WERI-Rb-1 (cell line): ENCODE measurements around the gene ZNF33B.
"Not testable (repeated sequence)": the region's sequence is repeated elsewhere in the genome, so short reads cannot be mapped to it uniquely, and the experiment has no call there.

Experiments used
- DNase-seq: peaks from one replicate; pipeline ENCODE4 v3.0.0-alpha.2; 2020
- H3K27ac ChIP-seq: fragments of 250-450 bp; sonication (Bioruptor Pico); 2 replicates; pipeline ENCODE4 v1.5.1; 2020; ENCODE audit warnings: mild to moderate bottlenecking, moderate library complexity
- H3K27me3 ChIP-seq: fragments of 250-450 bp; sonication (Bioruptor Pico); 2 replicates; pipeline ENCODE4 v1.5.1; 2021; ENCODE audit warnings: mild to moderate bottlenecking, low read depth, moderate library complexity; ENCODE audit not compliant: insufficient read depth, severe bottlenecking
- H3K36me3 ChIP-seq: fragments of 250-450 bp; sonication (Bioruptor Pico); 2 replicates; pipeline ENCODE4 v1.5.1; 2020; ENCODE audit warnings: mild to moderate bottlenecking, moderate library complexity
- H3K4me3 ChIP-seq: 2 replicates; pipeline ENCODE4 v1.5.1; 2011; ENCODE audit warnings: low read depth, mild to moderate bottlenecking, control low read depth, low read length
- H3K9me3 ChIP-seq: fragments of 250-450 bp; sonication (Bioruptor Pico); 2 replicates; pipeline ENCODE4 v1.5.1; 2021; ENCODE audit warnings: mild to moderate bottlenecking, moderate library complexity; ENCODE audit not compliant: severe bottlenecking
- CTCF ChIP-seq: IDR thresholded peaks from 2 replicates; pipeline ENCODE4 v1.5.1; 2011; ENCODE audit warnings: low read depth, mild to moderate bottlenecking, control low read depth, inconsistent platforms, low read length

ZNF33B gene

GRCh38 chr10:42638055-42638820, at the start of gene ZNF33B:
Gene ZNF33B (minus strand): TSS chr10:42638570. CDS start chr10:42636928, 1,642 bp downstream.
- peak; percentile 96 for DNase-seq

GRCh38 chr10:42684517-42684916, 46.1 kb upstream of the ZNF33B start:
- Histone ChIP-seq H3K36me3 (no peaks in the 10 kb centered on the region), H3K27me3 (peaks cover 53% of the 10 kb centered on the region), H3K27ac (no peak overlapping the region), H3K4me3 (no peak overlapping the region), H3K9me3 (no peaks in the 10 kb centered on the region)
- DNase-seq: no peak
- no peak for TF ChIP-seq CTCF

More at GRCh38 chr10:42638055-42638820, at the start of gene ZNF33B:
- TF ChIP-seq CTCF: no peak
- Histone ChIP-seq H3K27me3 (no peaks in the 10 kb centered on the region), H3K36me3 (peaks cover 8% of the 10 kb centered on the region), H3K4me3 (peak within 1 kb of the TSS; percentile 57), H3K9me3 (no peaks in the 10 kb centered on the region), H3K27ac (peak within 1 kb of the TSS; percentile 98)

GRCh38 chr10:42680267-42680666, 41.9 kb upstream of the ZNF33B start:
- Histone ChIP-seq H3K9me3 (no peaks in the 10 kb centered on the region), H3K27me3 (peaks cover 42% of the 10 kb centered on the region), H3K4me3 (no peak overlapping the region), H3K36me3 (no peaks in the 10 kb centered on the region), H3K27ac (no peak overlapping the region)
- TF ChIP-seq CTCF: no peak
- no peak for DNase-seq

- H3K27ac ChIP-seq, DNase-seq, H3K4me3 ChIP-seq, H3K36me3 ChIP-seq: not testable (repeated sequence)
- Histone ChIP-seq H3K9me3 (peaks cover 12% of the 10 kb centered on the region), H3K27me3 (peaks cover 10% of the 10 kb centered on the region)
Observed at GRCh38 chr10:42665181-42665979, 27.0 kb upstream of the ZNF33B start.

GRCh38 chr10:42654419-42654818, 16.0 kb upstream of the ZNF33B start:
- no peak for TF ChIP-seq CTCF
- Histone ChIP-seq H3K27ac (no peak overlapping the region), H3K27me3 (peaks cover 58% of the 10 kb centered on the region), H3K4me3 (no peak overlapping the region), H3K9me3 (no peaks in the 10 kb centered on the region), H3K36me3 (no peaks in the 10 kb centered on the region)
- no peak for DNase-seq

GRCh38 chr10:42652858-42653257, 14.5 kb upstream of the ZNF33B start:
- Histone ChIP-seq H3K9me3 (no peaks in the 10 kb centered on the region), H3K27me3 (peaks cover 61% of the 10 kb centered on the region), H3K4me3 (no peak overlapping the region), H3K27ac (no peak overlapping the region), H3K36me3 (no peaks in the 10 kb centered on the region)
- DNase-seq: no peak
- no peak for TF ChIP-seq CTCF
